HUES6 (cell line): ENCODE measurements around the gene ADGRB2.

Experiments
- H3K27ac ChIP-seq: 2 replicates; pipeline ENCODE4 v1.7.0; 2013; ENCODE audit warnings: low read depth, mild to moderate bottlenecking, low read length, inconsistent platforms
- H3K27me3 ChIP-seq: 2 replicates; pipeline ENCODE4 v1.6.1; 2013; ENCODE audit warnings: low read length; ENCODE audit not compliant: control insufficient read depth, insufficient read depth
- H3K36me3 ChIP-seq: 2 replicates; pipeline ENCODE4 v1.6.1; 2013; ENCODE audit warnings: low read length; ENCODE audit not compliant: control insufficient read depth, insufficient read depth
- H3K4me1 ChIP-seq: 2 replicates; pipeline ENCODE4 v1.6.1; 2013; ENCODE audit warnings: low read length; ENCODE audit not compliant: control insufficient read depth, insufficient read depth
- H3K4me3 ChIP-seq: 2 replicates; pipeline ENCODE4 v1.5.1; 2013; ENCODE audit warnings: low read depth, low read length
- H3K9ac ChIP-seq: one replicate; pipeline ENCODE4 v1.6.1; 2013; ENCODE audit warnings: mild to moderate bottlenecking, low read length
- H3K9me3 ChIP-seq: 2 replicates; pipeline ENCODE4 v1.6.1; 2013; ENCODE audit warnings: low read depth, low read length; ENCODE audit not compliant: control insufficient read depth, insufficient read depth

Gene ADGRB2

GRCh38 chr1:31788825-31789256 is 24.7 kb upstream of the ADGRB2 start:
- Histone ChIP-seq H3K9ac (peak overlapping the region; percentile 25), H3K27ac (no peak overlapping the region), H3K4me3 (peak overlapping the region; percentile 87), H3K27me3 (no peaks in the 10 kb centered on the region), H3K9me3 (no peaks in the 10 kb centered on the region), H3K4me1 (peaks cover 12% of the 10 kb centered on the region), H3K36me3 (no peaks in the 10 kb centered on the region)

DNA sequence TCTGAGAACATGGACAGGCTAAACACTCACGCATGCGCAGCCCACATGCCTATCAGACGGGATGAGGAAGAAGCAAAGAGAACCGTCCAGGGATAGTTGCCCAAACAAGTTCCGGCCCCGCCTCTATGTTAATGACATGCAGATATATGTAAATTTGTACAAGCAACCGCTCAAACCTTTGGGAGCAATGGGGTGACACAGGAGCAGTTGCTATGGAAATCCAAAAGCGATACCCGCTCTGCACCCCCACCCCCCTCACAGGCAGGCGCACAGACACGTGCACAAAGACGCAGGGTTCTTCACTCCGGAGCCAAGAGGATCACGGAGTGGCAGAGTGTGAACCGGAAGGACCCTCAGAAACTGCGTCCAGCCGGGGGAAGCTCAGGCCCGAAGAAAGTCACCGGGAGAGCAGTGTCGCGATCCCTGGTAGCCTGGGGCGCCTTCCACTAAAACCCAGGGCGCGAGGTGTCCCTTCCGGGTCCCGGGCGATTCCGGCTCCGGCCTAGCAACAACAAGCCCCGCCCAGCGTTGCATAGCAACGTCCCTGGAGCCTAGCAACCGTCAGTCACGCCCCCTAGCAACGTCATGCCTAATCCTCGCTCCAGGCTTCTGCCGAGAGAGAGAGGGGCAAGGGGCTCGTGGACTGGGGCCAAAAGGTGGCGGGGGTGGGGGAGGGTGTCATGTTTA is 24.1 kb upstream of the ADGRB2 start:
- Histone ChIP-seq H3K36me3 (no peaks in the 10 kb centered on the region), H3K9ac (peak overlapping the region; percentile 86), H3K27me3 (no peaks in the 10 kb centered on the region), H3K4me3 (peak overlapping the region; percentile 87), H3K4me1 (peaks cover 15% of the 10 kb centered on the region), H3K9me3 (no peaks in the 10 kb centered on the region), H3K27ac (peak overlapping the region; percentile 88)

GRCh38 chr1:31787786-31788137 is 23.6 kb upstream of the ADGRB2 start:
- Histone ChIP-seq H3K27me3 (no peaks in the 10 kb centered on the region), H3K4me3 (peak overlapping the region; percentile 87), H3K4me1 (peaks cover 20% of the 10 kb centered on the region), H3K27ac (no peak overlapping the region), H3K9ac (no peak overlapping the region), H3K9me3 (no peaks in the 10 kb centered on the region), H3K36me3 (no peaks in the 10 kb centered on the region)

- H3K9me3 ChIP-seq: no peaks in the 10 kb centered on the region
- no peaks in the 10 kb centered on the region for H3K36me3 ChIP-seq
- H3K27me3 ChIP-seq: no peaks in the 10 kb centered on the region
- H3K4me3 ChIP-seq: no peak overlapping the region
- H3K9ac ChIP-seq: no peak overlapping the region
- H3K27ac ChIP-seq: no peak overlapping the region
- H3K4me1 ChIP-seq: peaks cover 25% of the 10 kb centered on the region
Measured at GRCh38 chr1:31787261-31787660, 23.1 kb upstream of the ADGRB2 start.

GRCh38 chr1:31786366-31787060 is 22.4 kb upstream of the ADGRB2 start:
- peaks cover 30% of the 10 kb centered on the region for H3K4me1 ChIP-seq
- H3K4me3 ChIP-seq: no peak overlapping the region
- H3K27me3 ChIP-seq: no peaks in the 10 kb centered on the region
- H3K9me3 ChIP-seq: no peaks in the 10 kb centered on the region
- no peaks in the 10 kb centered on the region for H3K36me3 ChIP-seq
- H3K9ac ChIP-seq: no peak overlapping the region
- no peak overlapping the region for H3K27ac ChIP-seq

- H3K9ac ChIP-seq: no peak overlapping the region
- H3K27ac ChIP-seq: no peak overlapping the region
- no peaks in the 10 kb centered on the region for H3K27me3 ChIP-seq
- H3K36me3 ChIP-seq: no peaks in the 10 kb centered on the region
- H3K4me1 ChIP-seq: peaks cover 36% of the 10 kb centered on the region
- H3K9me3 ChIP-seq: no peaks in the 10 kb centered on the region
- H3K4me3 ChIP-seq: no peak overlapping the region
Measured at GRCh38 chr1:31785947-31786290, 21.8 kb upstream of the ADGRB2 start.

GRCh38 chr1:31785020-31785946 is 21.1 kb upstream of the ADGRB2 start:
- no peak overlapping the region for H3K4me3 ChIP-seq
- no peak overlapping the region for H3K27ac ChIP-seq
- no peak overlapping the region for H3K9ac ChIP-seq
- peaks cover 41% of the 10 kb centered on the region for H3K4me1 ChIP-seq
- H3K27me3 ChIP-seq: no peaks in the 10 kb centered on the region
- no peaks in the 10 kb centered on the region for H3K9me3 ChIP-seq
- H3K36me3 ChIP-seq: no peaks in the 10 kb centered on the region

DNA sequence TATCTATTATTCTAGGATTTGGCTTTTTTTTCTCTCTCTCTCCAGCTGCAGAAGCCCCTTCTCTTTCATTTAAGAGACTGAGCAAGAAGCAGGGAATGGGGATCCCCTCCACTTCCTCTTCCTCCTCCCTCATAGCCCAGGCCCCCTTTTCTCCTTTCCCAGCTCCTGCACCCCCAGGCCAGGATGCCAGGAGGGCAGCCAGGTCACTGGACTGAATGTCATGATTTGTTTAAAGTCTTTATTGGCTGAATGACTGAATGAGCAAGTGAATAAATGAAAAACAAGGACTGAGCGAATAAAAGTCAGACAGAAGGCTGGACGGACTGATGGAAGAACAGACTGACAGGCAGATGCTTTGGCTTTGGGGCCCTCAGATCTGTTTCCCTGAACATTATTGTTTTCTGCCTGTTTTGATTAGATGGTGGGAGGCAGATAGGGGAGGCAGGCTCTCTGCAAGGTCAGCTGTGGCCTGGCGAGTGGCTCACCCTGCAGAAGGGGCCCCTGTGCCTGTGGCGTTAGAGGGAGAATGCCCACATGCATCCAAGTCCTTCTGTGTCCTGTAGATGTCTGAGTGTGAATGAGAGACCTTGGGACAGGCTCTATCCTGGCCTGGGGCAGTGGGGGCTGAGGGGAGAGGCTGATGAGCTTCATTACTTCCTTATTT is 20.3 kb upstream of the ADGRB2 start:
- H3K9ac ChIP-seq: no peak overlapping the region
- H3K4me3 ChIP-seq: no peak overlapping the region
- H3K9me3 ChIP-seq: no peaks in the 10 kb centered on the region
- no peak overlapping the region for H3K27ac ChIP-seq
- H3K4me1 ChIP-seq: peaks cover 41% of the 10 kb centered on the region
- no peaks in the 10 kb centered on the region for H3K36me3 ChIP-seq
- no peaks in the 10 kb centered on the region for H3K27me3 ChIP-seq

DNA sequence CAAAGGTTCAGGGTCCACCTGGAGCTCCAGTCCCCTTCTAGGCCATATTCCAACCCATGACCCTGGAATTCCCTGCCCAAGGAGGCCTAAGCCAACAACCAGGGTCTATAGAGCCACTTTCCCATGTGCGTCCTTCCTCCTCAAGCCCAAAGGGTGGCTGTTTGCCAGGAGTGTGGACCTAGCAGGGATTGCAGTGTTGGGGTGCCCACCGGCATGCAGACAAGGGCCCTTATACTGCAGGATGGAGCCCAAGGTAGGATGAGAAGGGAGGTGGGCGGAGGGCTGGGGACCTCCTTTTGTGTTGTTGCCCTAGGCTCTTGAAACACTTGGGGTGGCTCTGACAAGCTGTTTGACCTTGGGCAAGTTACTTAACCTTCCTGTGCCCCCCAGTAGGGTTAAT is 19.7 kb upstream of the ADGRB2 start:
- Histone ChIP-seq H3K9ac (no peak overlapping the region), H3K9me3 (no peaks in the 10 kb centered on the region), H3K27me3 (no peaks in the 10 kb centered on the region; the same call in 1 of the 2 replicates), H3K36me3 (no peaks in the 10 kb centered on the region), H3K4me1 (peaks cover 39% of the 10 kb centered on the region), H3K4me3 (no peak overlapping the region), H3K27ac (no peak overlapping the region)

DNA sequence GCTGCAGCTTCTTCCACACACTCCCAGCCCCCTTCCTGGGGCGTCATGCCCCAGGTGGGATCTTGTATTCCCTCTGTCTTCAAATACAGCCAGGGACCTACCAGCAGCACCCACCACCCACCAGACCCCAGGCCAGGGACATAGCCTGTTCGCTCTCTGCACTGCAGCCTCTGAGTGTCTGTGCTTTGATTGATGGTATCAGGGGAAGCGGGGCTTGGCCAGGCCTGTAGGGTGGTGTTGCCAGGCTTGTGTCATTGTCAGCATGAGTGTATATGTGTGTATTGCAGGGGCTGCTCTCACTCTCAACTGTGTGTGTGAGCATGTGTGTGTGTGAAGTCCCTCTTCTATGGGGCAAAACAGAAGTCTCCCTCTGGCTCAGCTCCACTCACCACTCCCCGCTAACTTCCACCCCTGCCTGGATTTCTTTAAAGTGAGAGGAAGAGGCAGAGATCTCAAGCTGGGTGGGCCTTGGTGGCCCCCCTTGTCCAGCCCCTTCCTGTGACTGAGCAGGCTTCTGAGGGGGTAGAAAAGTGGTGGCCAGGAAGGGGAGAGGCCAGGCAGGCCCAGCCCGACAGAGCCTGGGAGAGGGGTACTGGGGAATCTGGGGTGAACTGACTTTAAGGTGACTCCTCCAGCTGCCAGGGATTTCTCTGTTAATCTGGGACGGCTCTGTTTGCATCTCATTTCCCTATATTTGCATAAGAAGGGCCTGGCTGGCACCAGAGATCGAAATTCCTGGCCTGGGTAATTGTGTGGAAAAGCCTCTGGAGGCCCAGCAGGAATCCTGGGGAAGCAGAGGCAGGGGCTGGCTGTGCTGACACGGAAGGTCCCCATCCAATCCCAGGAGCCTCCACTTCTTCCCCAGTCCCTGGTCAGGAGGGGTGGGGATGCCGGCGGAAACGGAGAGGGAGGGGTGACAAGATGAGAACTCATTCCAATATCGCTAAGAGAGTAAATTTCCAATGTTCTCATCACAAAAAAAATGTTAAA is 18.6 kb upstream of the ADGRB2 start:
- Histone ChIP-seq H3K36me3 (no peaks in the 10 kb centered on the region), H3K27ac (no peak overlapping the region), H3K4me3 (no peak overlapping the region), H3K9ac (peak overlapping the region; percentile 9), H3K27me3 (no peaks in the 10 kb centered on the region; the same call in 1 of the 2 replicates), H3K9me3 (no peaks in the 10 kb centered on the region), H3K4me1 (peaks cover 34% of the 10 kb centered on the region)
